Activated CD8-positive, alpha-beta memory T cell treated with anti-CD3 and anti-CD28 coated beads for 24 hours (primary cell): ENCODE results near the gene OXCT1.
"Not testable (repeated sequence)": the region's sequence is repeated elsewhere in the genome, so short reads cannot be mapped to it uniquely, and the experiment has no call there.

ENCODE experiments used
- DNase-seq: peaks from one replicate; pipeline ENCODE4 v3.0.0-alpha.2; 2020

The OXCT1 gene

DNA sequence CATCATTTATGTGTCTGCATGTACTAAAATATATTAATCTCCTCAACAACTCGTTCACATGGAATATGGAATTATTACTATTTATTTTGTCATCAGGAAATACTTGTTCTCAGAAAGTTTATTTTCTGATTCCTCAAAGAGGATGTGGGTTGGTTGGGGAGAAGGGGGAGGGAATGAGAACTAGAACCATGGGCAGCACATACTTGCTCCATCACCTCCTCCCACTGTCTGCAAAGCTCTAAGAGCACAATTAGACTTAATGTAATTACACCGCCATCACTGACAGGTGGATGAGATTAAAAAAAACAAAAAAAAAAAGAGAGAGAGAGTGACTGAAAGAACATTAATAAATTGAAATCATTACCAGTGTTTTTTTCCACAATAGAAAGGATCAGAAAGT lies 98.2 kb downstream of the OXCT1 start:
- DNase-seq = no peak

- no peak for DNase-seq
These were observed 99.4 kb downstream of the OXCT1 start for GRCh38 chr5:41770799-41771198.

- DNase-seq = no peak
These were observed 101.5 kb downstream of the OXCT1 start for GRCh38 chr5:41768692-41769091.

- no peak for DNase-seq
These were observed 105.6 kb downstream of the OXCT1 start for GRCh38 chr5:41764650-41765049.

- DNase-seq = no peak
These were observed 106.7 kb downstream of the OXCT1 start for GRCh38 chr5:41763574-41763973.

DNA sequence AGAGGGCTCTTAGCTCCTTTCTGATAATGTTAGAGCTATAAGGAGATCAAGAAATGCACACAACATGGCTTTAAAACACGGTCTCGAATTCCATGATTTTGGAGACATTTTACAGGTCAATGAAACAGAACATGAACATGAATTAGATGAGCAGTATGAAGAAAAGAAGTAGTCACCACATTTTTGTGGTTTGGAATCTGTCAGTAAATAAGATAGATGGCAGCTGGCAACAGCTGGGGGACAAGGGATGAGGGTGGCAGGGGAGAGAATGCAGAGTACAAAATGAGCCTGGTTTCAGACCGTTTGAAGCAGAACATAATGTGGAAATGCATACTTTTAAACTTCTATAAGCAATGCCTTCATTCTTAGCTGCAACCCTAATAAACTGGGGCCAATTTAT lies 107.1 kb downstream of the OXCT1 start:
- no peak for DNase-seq

GRCh38 chr5:41762426-41762825 lies 107.8 kb downstream of the OXCT1 start:
- DNase-seq = no peak

- no peak for DNase-seq
These were observed 108.6 kb downstream of the OXCT1 start for GRCh38 chr5:41761663-41762062.

DNA sequence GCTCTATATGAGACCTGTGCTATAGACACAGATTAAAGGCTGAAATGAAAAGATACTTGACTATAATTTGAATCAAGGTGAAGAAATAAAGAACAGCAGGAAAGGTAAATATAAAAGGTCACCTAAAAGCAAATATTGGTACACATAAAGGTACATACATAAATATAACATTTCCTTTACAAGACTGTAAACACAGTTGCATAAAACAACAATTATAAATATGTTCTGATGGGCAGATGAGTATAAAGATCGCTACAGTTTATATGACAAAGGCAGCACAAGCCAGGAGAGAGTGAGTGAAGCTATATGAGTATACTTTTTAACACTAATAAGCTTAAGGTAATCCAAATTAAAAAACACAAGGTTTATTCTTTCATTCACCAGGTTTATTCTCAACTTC lies 114.5 kb downstream of the OXCT1 start:
- DNase-seq = no peak

DNA sequence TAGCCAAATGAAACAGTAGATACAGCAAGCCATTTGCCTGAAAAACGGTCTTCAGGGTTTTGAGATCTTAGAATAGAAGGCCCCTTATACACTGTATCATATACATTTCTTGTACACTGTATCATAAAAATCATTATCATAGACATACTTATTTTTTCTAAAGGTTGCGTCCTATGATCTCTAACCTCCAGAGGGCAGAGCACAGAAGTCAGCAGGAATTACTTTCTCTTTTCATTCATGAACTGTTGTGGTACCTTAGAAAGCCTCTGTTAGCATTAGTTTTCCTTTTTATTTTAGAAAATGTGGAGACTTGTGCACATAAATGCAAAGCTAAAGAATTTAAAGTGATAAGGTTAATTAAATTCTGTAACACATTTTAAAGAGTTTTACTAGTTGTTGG lies 115.4 kb downstream of the OXCT1 start:
- no peak for DNase-seq

GRCh38 chr5:41751867-41752266 lies 118.4 kb downstream of the OXCT1 start:
- DNase-seq = no peak

GRCh38 chr5:41748631-41749030 lies 121.6 kb downstream of the OXCT1 start:
- DNase-seq = no peak

- no peak for DNase-seq
These were observed 122.5 kb downstream of the OXCT1 start for GRCh38 chr5:41747708-41748107.

GRCh38 chr5:41747301-41747700 lies 122.9 kb downstream of the OXCT1 start:
- no peak for DNase-seq

DNA sequence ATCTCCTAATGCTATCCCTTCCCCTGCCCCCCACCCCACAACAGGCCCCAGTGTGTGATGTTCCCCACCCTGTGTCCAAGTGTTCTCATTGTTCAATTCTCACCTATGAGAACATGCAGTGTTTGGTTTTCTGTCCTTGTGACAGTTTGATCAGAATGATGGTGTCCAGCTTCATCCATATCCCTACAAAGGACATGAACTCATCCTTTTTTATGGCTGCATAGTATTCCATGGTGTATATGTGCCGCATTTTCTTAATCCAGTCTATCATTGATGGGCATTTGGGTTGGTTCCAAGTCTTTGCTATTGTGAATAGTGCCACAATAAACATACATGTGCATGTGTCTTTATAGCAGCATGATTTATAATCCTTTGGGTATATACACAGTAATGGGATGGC lies 127.6 kb downstream of the OXCT1 start:
- not testable (repeated sequence) for DNase-seq

DNA sequence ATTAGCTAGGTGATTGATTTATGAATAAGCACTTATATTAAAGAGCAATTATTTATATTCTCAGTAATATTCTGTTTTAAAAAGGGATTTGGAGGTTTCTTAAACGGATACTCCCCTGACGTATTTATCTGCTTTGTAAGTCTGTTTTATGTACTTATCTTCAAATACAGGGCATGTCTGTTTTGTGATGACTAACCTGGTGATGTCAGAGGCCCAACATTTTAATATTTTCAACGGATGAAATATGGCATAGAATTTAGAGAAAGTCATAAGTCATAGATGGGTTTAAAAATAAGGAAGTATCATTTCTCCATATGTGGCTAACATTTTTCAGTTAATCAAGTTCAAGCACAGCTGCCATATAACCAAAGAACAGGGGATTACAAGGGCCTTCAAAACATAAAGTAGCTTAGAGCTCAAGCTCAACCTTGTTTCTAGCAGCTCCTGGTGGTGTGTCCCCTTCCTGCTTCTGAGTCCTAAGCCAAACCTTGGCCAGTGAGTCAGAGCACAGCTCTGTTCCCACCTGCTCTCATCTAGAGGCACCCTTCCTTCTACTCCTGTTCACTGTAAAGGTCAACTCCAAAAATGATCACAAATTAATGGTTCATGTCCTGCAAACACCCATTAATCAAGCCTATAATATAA lies 131.4 kb downstream of the OXCT1 start:
- DNase-seq = no peak

DNA sequence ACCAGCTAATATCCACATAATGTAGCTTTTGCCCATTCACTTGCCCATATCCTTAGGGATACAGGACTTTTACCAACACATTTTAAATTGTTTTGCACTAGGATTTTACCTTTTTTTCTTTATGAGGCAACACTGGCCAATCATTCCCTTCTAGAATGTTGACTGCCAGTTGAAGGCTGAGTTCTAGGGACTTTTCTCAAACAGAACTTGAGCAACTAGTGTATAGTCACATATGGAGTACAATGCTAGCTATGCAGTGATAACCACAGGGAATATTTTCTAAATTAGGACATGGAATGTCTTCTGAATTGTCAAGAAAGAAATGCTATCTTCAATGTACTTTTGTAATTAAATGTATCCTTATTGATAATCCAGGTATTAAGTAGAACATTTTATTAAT lies 133.6 kb downstream of the OXCT1 start:
- DNase-seq = no peak

- no peak for DNase-seq
These were observed 135.0 kb downstream of the OXCT1 start for GRCh38 chr5:41735213-41735612.

DNA sequence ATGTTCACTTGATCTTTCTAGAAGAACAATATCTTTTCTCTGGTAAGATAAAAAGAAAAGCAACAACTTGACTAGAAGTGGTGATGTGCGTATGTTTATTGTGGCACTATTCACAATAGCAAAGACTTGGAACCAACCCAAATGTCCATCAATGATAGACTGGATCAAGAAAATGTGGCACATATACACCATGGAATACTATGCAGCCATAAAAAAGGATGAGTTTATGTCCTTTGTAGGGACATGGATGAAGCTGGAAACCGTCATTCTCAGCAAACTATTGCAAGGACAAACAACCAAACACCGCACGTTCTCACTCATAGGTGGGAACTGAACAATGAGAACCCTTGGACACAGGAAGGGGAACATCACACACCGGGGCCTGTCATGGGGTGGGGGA lies 140.8 kb downstream of the OXCT1 start:
- DNase-seq = not testable (repeated sequence)

GRCh38 chr5:41728281-41728680 lies 141.9 kb downstream of the OXCT1 start:
- no peak for DNase-seq

GRCh38 chr5:41722359-41722950 lies 147.8 kb downstream of the OXCT1 start:
- DNase-seq = no peak

- no peak for DNase-seq
These were observed 148.7 kb downstream of the OXCT1 start for GRCh38 chr5:41721516-41721915.

DNA sequence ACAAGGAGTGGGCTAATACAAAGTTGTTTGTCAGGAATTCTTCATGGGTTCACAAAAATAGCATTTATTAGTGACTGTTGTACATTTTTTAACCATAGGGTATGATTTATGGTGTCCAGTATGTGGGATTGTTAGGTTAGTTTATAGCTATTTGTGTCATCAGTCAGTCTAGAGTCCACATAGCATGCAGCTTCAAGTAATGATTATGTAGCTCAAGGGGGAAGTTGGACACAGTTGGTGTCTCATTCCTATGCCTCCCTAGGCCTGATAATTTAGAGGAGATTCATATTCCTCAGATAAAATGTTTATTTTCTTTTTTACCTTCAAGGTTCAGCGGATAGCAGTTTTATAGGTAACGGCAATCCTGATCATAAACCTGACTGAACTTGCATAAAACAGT lies 153.8 kb downstream of the OXCT1 start:
- no peak for DNase-seq

DNA sequence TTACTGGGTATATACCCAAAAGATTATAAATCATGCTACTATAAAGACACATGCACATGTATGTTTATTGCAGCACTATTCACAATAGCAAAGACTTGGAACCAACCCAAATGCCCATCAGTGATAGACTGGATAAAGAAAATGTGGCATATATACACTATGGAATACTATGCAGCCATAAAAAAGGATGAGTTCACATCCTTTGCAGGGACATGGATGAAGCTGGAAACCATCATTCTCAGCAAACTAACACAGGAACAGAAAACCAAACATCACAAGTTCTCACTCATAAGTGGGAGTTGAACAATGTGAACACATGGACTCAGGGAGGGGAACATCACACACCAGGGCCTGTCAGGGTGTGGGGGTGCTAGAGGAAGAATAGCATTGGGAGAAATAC lies 155.8 kb downstream of the OXCT1 start:
- not testable (repeated sequence) for DNase-seq

DNA sequence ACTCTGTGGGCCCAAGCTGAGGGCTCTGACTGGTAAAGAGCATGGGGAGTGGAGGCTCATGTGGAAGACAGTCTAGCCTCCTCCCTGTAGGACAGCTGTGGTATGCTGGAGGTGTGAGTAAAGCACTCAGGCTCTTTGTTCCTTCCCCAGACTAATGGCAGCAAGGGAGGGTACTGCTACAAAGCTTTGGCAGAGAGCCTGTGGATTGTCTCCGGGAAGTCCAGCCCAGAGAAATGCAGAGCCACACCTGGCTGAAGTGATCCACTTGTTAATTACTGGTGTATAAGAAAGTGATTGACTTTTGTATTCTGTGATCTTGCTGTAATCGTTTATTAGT lies 161.7 kb downstream of the OXCT1 start:
- no peak for DNase-seq
